Measurements from ENCODE around the gene TMEM258. TPM values are rescaled to one million over a fixed set of nuclear protein-coding genes. Genes with fewer than 3 reads are reported as not detected.

The TMEM258 gene
- total RNA-seq, 1 experiment from 2014 or later: 201 TPM

GRCh38 chr11:61739413-61739812 is 53.0 kb downstream of the TMEM258 start:
- Histone ChIP-seq H4K91ac (ENCODE audit: insufficient read length, low read depth, low read length) (no peak overlapping the region), H3K27ac (ENCODE audit: insufficient read length, low read depth, low read length) (no peak overlapping the region), H3K79me1 (ENCODE audit: insufficient read depth, low read depth, low read length, poor library complexity, severe bottlenecking) (no peaks in the 10 kb centered on the region), H2BK15ac (ENCODE audit: low read depth, low read length) (no peak overlapping the region), H4K8ac (replicated peaks; ENCODE audit: insufficient read length, low read depth, low read length) (no peak overlapping the region), H4K20me1 (ENCODE audit: control insufficient read depth, insufficient read depth, insufficient read length) (no peaks in the 10 kb centered on the region), H3T11ph (ENCODE audit: low read length) (no peak overlapping the region), H3K56ac (ENCODE audit: insufficient read length, low read depth, low read length) (no peak overlapping the region), H4K5ac (ENCODE audit: insufficient read length, low read depth, low read length) (no peak overlapping the region), H3K4me1 (ENCODE audit: insufficient read depth, low read length) (no peaks in the 10 kb centered on the region), H3K18ac (ENCODE audit: insufficient read length, low read depth, low read length) (no peak overlapping the region), H2BK120ac (ENCODE audit: low read depth, low read length, poor library complexity, severe bottlenecking) (no peak overlapping the region), H3K4ac (ENCODE audit: low read depth, low read length) (no peak overlapping the region), H2AK5ac (ENCODE audit: insufficient read length, low read length) (no peak overlapping the region), H3K79me2 (ENCODE audit: insufficient read depth, low read length) (no peaks in the 10 kb centered on the region), H3K23me2 (ENCODE audit: insufficient read length, low read depth, low read length, poor library complexity, severe bottlenecking) (no peaks in the 10 kb centered on the region), H3K14ac (ENCODE audit: insufficient read depth, low read length) (no peak overlapping the region), H3K27me3 (ENCODE audit: insufficient read depth, low read length) (no peaks in the 10 kb centered on the region), H2BK12ac (ENCODE audit: insufficient read length, low read depth, low read length) (no peak overlapping the region), H2BK20ac (ENCODE audit: low read depth, low read length, poor library complexity, severe bottlenecking) (no peak overlapping the region), H2BK5ac (ENCODE audit: insufficient read length, low read length) (no peak overlapping the region), H3K9ac (ENCODE audit: extremely low read depth, insufficient read length, low read length) (no peak overlapping the region), H2AFZ (ENCODE audit: low read length) (no peak overlapping the region), H3K9me3 (ENCODE audit: control insufficient read depth, low read depth, low read length) (no peaks in the 10 kb centered on the region), H3K4me2 (ENCODE audit: insufficient read depth, insufficient read length, low read length) (no peak overlapping the region), H3K23ac (ENCODE audit: insufficient read length, low read depth, low read length) (no peak overlapping the region)
- Mint-ChIP-seq H3K4me3 (no peak overlapping the region), H3K27ac (no peak overlapping the region), H3K36me3 (ENCODE audit: insufficient read depth in 1 of 3, low read depth in 3 of 3) (peaks cover 8 to 36% (median 15%) of the 10 kb centered on the region in 3 experiments; a peak in 6 of 7 replicates), H3K4me1 (peaks cover 4 to 7% of the 10 kb centered on the region in 2 experiments; a peak in 3 of 4 replicates), H3K9me3 (no peaks in the 10 kb centered on the region; a peak in 1 of 5 replicates), H3K27me3 (ENCODE audit: low read depth) (no peaks in the 10 kb centered on the region; the same call in 1 of the 2 replicates)
- TF ChIP-seq CTCF (conservative IDR thresholded peaks at IDR 0.05): no peak
- no CpG with 5 or more reads among the region's 15 CpGs for WGBS (ENCODE audit: extremely low coverage, insufficient read length, low lambda C conversion rate)
- DNase-seq: no peak

Other genes with a start within 250 kb of the TMEM258 start
- gene SYT7, start 211.5 kb downstream of the TMEM258 start, total RNA-seq (2021): 7.0 and 8.8 TPM in 2 replicates
- gene DAGLA, start 112.2 kb downstream of the TMEM258 start, total RNA-seq (2021): 4.3 and 4.5 TPM in 2 replicates
- gene MYRF, start 40.0 kb downstream of the TMEM258 start, total RNA-seq (2021): 12.9 and 13.9 TPM in 2 replicates
- 114 and 115 TPM in 2 replicates for gene FEN1, start 312 bp upstream of the TMEM258 start, total RNA-seq (2021)
- gene FADS1, start 24.4 kb upstream of the TMEM258 start, total RNA-seq (2021): 125 and 126 TPM in 2 replicates
- gene FADS2, start 35.7 kb upstream of the TMEM258 start, total RNA-seq (2021): 316 and 322 TPM in 2 replicates
- gene FADS3, start 98.9 kb upstream of the TMEM258 start, total RNA-seq (2021): 34.9 and 36.7 TPM in 2 replicates
- 1.8 and 2.4 TPM in 2 replicates for gene RAB3IL1, start 125.0 kb upstream of the TMEM258 start, total RNA-seq (2021)
- gene BEST1, start 157.8 kb upstream of the TMEM258 start, total RNA-seq (2021): 0.18 and 0.24 TPM in 2 replicates
- 1,505 and 1,558 TPM in 2 replicates for gene FTH1, start 175.0 kb upstream of the TMEM258 start, total RNA-seq (2021)